HepG2 (cell line): ENCODE data around the gene SCN2A. TPM values are rescaled to one million over a fixed set of nuclear protein-coding genes. Genes with fewer than 3 reads are reported as not detected.
A peak's percentile ranks its signal among the peaks of the same experiment; 100 is the strongest.
"Not testable (repeated sequence)": the region's sequence is repeated elsewhere in the genome, so short reads cannot be mapped to it uniquely, and the experiment has no call there.

ENCODE experiments used
- ATAC-seq: fragments of 200-7000 bp; cut with Tn5 transposase; 3 replicates; pipeline ENCODE4 v1.9.1; 2020; ENCODE audit warnings: mild to moderate bottlenecking, moderate library complexity
- BruUV-seq: library from RNA; stranded (reverse); fragments of 400-500 nt; replicated peaks from 2 replicates; lab custom pipeline; 2021; lab: Mats Ljungman, UMichigan
- CTCF ChIA-PET: fragments of 300-600 bp; formaldehyde crosslinking; extraction: SDS; loops from one replicate; lab custom pipeline; 2021; ENCODE audit warnings: low total read pairs, inconsistent platforms, low intra/inter-chr PET ratio; lab: Yijun Ruan, JAX
- POLR2A ChIA-PET: fragments of 350-600 bp; sonication (Branson Sonifier 250); formaldehyde crosslinking; loops from one replicate; lab custom pipeline; 2020; ENCODE audit warnings: antibody characterized with exemption, inconsistent platforms; lab: Yijun Ruan, JAX
- DNase-seq: peaks from one replicate; pipeline ENCODE4 v3.0.0-alpha.2; 2015; ENCODE audit warnings: low spot score
- FAIRE-seq: peaks from 3 replicates; lab custom pipeline; 2011; peaks lifted over from hg19 to GRCh38; lab: Jason Lieb, UNC
- H2AFZ ChIP-seq: one replicate; pipeline ENCODE4 v1.6.1; 2011; ENCODE audit warnings: low read length, inconsistent platforms
- H3K27ac ChIP-seq: fragments of 300-600 bp; 3 replicates; pipeline ENCODE4 v1.8.0; 2011; ENCODE audit warnings: mixed run types, mild to moderate bottlenecking, mixed read lengths, low read length, inconsistent platforms; ENCODE audit not compliant: insufficient read depth; ENCODE audit errors: extremely low read length
- H3K27me3 ChIP-seq, 2 experiments: fragments of 200-600 bp in 1 of 2; 2 replicates in 1 of 2; 3 replicates in 1 of 2; pipeline versions ENCODE4 v1.6.0 to v1.8.0; 2011; ENCODE audit warnings: low read length in 2 of 2, mild to moderate bottlenecking in 2 of 2, moderate library complexity in 2 of 2, inconsistent platforms in 1 of 2; ENCODE audit not compliant: insufficient read depth in 2 of 2, control insufficient read depth in 1 of 2
- H3K36me3 ChIP-seq, 2 experiments: fragments of 200-600 bp in 1 of 2; replicated peaks in 1 of 2; 2 replicates in 1 of 2; 3 replicates in 1 of 2; pipeline versions ENCODE4 v1.5.1 to v1.8.0; 2011; ENCODE audit warnings: low read length in 2 of 2, inconsistent platforms in 1 of 2; ENCODE audit not compliant: insufficient read depth in 2 of 2, control insufficient read depth in 1 of 2
- H3K4me1 ChIP-seq: 2 replicates; pipeline ENCODE4 v1.5.1; 2012; ENCODE audit warnings: low read length, inconsistent platforms; ENCODE audit not compliant: insufficient read depth
- H3K4me2 ChIP-seq: 2 replicates; pipeline ENCODE4 v1.6.0; 2011; ENCODE audit warnings: low read depth, low read length, inconsistent platforms
- H3K4me3 ChIP-seq, 3 experiments: fragments of 200-600 bp in 1 of 3; sonication (generic), shearing (Covaris generic) in 1 of 3; replicated peaks in 1 of 3; 2 replicates each; pipeline ENCODE4 v1.5.1; 2011 to 2016; ENCODE audit warnings: low read length in 3 of 3, inconsistent platforms in 2 of 3, low read depth in 2 of 3, mild to moderate bottlenecking in 2 of 3, control low read depth in 1 of 3, mixed read lengths in 1 of 3; ENCODE audit not compliant: insufficient read depth in 1 of 3
- H3K79me2 ChIP-seq: one replicate; pipeline ENCODE4 v1.6.1; 2011; ENCODE audit warnings: low read length, inconsistent platforms; ENCODE audit not compliant: insufficient read depth
- H3K9ac ChIP-seq: 2 replicates; pipeline ENCODE4 v1.6.0; 2011; ENCODE audit warnings: mild to moderate bottlenecking, low read depth, low read length, inconsistent platforms; ENCODE audit not compliant: insufficient read depth
- H3K9me3 ChIP-seq: 2 replicates; pipeline ENCODE4 v1.5.1; 2012; ENCODE audit warnings: mild to moderate bottlenecking, low read length
- H4K20me1 ChIP-seq: 2 replicates; pipeline ENCODE4 v1.6.0; 2011; ENCODE audit warnings: inconsistent platforms, mild to moderate bottlenecking, low read length, moderate library complexity; ENCODE audit not compliant: insufficient read depth
- DR1 ChIP-seq: sonication (generic); formaldehyde crosslinking; IDR thresholded peaks from 2 replicates; pipeline ENCODE4 v1.8.0; 2021; ENCODE audit warnings: mild to moderate bottlenecking, missing genetic modification reagents, inconsistent platforms
- GATAD2A ChIP-seq: IDR thresholded peaks from 2 replicates; pipeline ENCODE4 v1.6.1; 2016
- HMG20B ChIP-seq: conservative IDR thresholded peaks from 2 replicates; pipeline ENCODE4 v1.6.1; 2016; ENCODE audit warnings: missing genetic modification reagents, missing compliant biosample characterization
- IKZF1 ChIP-seq: fragments of 450-650 bp; IDR thresholded peaks from 2 replicates; pipeline ENCODE4 v1.7.1; 2016
- NR2C2 ChIP-seq: sonication (generic); formaldehyde crosslinking; IDR thresholded peaks from 2 replicates; pipeline ENCODE4 v1.4.0; 2020; ENCODE audit warnings: missing genetic modification reagents, mild to moderate bottlenecking, moderate library complexity, borderline replicate concordance
- RARA ChIP-seq: IDR thresholded peaks from 2 replicates; pipeline ENCODE4 v1.6.1; 2016; ENCODE audit warnings: missing genetic modification reagents, missing compliant biosample characterization
- TBX2 ChIP-seq: sonication (generic); formaldehyde crosslinking; IDR thresholded peaks from 2 replicates; pipeline ENCODE4 v1.5.0; 2020; ENCODE audit warnings: missing genetic modification reagents, mild to moderate bottlenecking, borderline replicate concordance
- ZNF670 ChIP-seq: sonication (generic); formaldehyde crosslinking; IDR thresholded peaks from 2 replicates; pipeline ENCODE4 v1.8.0; 2022; ENCODE audit warnings: mild to moderate bottlenecking, missing genetic modification reagents, borderline replicate concordance
- ZNF788 ChIP-seq: sonication (generic); formaldehyde crosslinking; IDR thresholded peaks from 2 replicates; pipeline ENCODE4 v1.5.0; 2020; ENCODE audit warnings: mild to moderate bottlenecking, missing genetic modification reagents, borderline replicate concordance
- WGBS: methylation state at CpG from one replicate; pipeline ENCODE4 v1.1.6; 2017; ENCODE audit warnings: low lambda C conversion rate; 5-methylcytosine and 5-hydroxymethylcytosine counted together
- in situ Hi-C: cut with HindIII; loops from 2 replicates; pipeline ENCODE4 v1.10.0; 2017; ENCODE audit warnings: low pct_unique_long_range_greater_than_20kb; ENCODE audit not compliant: extremely low pct_ligation_motif_present
- intact Hi-C: fragments of 100-400 bp; cut with micrococcal nuclease; formaldehyde crosslinking; loops from one replicate; pipeline ENCODE4 v1.10.0; 2022; ENCODE audit not compliant: unreplicated experiment
- polyA plus RNA-seq, 8 experiments: library from polyadenylated mRNA; depleted of rRNA in 3 of 8; stranded (reverse) in 7 of 8; unstranded in 1 of 8; fragments of >200 nt; fragmentation: Illumina TruSeq in 4 of 8; extraction: Trizol in 4 of 8; gene quantifications; 2 replicates each; pipeline versions ENCODE4 v1.2.1 to v1.2.3, GENCODE V29; 2011 to 2016; ENCODE audit warnings: low read depth in 4 of 8, missing spikeins in 1 of 8, mixed read lengths in 1 of 8; ENCODE audit not compliant: insufficient read depth in 1 of 8
- total RNA-seq, 5 experiments: library from RNA; depleted of rRNA; stranded (reverse); fragments of >200 nt; fragmentation: Illumina TruSeq; extraction: Trizol; gene quantifications; 2 replicates each; pipeline ENCODE4 v1.2.3, GENCODE V29; 2016; ENCODE audit warnings: low read depth in 1 of 5
- TF ChIP-seq, protein P1 (sequence below): sonication (generic); formaldehyde crosslinking; IDR thresholded peaks from 2 replicates; pipeline ENCODE4 v1.4.0; 2020; ENCODE audit warnings: missing genetic modification reagents
- TF ChIP-seq, protein P2 (sequence below): sonication (generic); formaldehyde crosslinking; IDR thresholded peaks from 2 replicates; pipeline ENCODE4 v1.5.1; 2020; ENCODE audit warnings: missing genetic modification reagents, mild to moderate bottlenecking, borderline replicate concordance
- TF ChIP-seq, protein P3 (sequence below): sonication (generic); formaldehyde crosslinking; IDR thresholded peaks from 2 replicates; pipeline ENCODE4 v1.5.0; 2020; ENCODE audit warnings: missing genetic modification reagents, mild to moderate bottlenecking, borderline replicate concordance

SCN2A gene
- total and polyA plus RNA-seq, 2 of the 13 experiments (the other 11 are each of a cell fraction or from before 2014, with no cell fraction given): 0.20 to 0.30 TPM

DNA sequence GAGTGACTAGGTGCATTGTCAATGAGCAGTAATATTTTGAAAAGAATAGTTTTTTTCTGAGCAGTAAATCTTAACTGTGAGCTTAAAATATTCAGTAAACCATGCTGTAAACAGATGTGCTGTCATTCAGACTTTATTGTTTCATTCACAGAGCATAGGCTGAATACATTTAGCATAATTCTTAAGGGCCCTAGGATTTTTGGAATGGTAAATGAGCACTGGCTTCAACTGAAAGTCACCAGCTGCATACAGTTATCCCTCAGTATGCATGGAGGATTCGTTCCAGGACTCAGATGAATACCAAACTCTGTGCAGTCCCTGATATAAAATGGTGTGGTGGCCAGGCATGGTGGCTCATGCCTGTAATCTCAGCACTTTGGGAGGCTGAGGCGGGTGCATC lies 21.1 kb downstream of the SCN2A start:
- ATAC-seq, POLR2A ChIA-PET, H3K36me3 ChIP-seq, H3K4me2 ChIP-seq, H3K4me3 ChIP-seq, intact Hi-C loops, H3K4me1 ChIP-seq, H3K9ac ChIP-seq, FAIRE-seq, CTCF ChIA-PET, H3K27me3 ChIP-seq, H3K27ac ChIP-seq, H3K79me2 ChIP-seq, H3K9me3 ChIP-seq, in situ Hi-C loops, H2AFZ ChIP-seq, DNase-seq, H4K20me1 ChIP-seq, BruUV-seq: not testable (repeated sequence)
- 28% methylated on average over 2 of the region's 2 CpGs for WGBS

DNA sequence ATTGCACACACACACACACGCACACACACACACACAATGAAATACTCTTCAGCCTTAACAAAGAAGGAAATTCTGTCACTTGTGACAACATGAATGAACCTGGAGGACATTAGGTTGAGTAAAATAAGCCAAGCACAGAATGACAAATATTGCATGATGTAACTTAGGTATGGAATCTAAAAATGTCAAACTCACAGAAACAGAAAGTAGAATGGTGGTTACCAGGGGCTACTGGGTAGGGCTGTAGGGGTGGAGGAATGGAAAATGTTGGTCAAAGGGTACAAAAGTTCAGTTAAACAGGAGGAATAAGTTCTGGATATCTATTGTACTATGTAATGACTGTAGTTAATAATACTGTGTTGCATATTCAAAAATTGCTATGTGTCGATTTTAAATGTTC lies 29.5 kb downstream of the SCN2A start:
- H2AFZ ChIP-seq: no peak overlapping the region
- H3K9me3 ChIP-seq: no peaks in the 10 kb centered on the region
- FAIRE-seq (no peak), DNase-seq (peak; percentile 9), ATAC-seq (no peak)
- no peak overlapping the region for H3K9ac ChIP-seq
- ChIA-PET POLR2A (no interaction called here), CTCF (no interaction called here)
- H3K4me3 ChIP-seq: no peak overlapping the region
- 30% methylated on average over 2 of the region's 2 CpGs for WGBS
- H3K79me2 ChIP-seq: no peaks in the 10 kb centered on the region
- BruUV-seq: no TSS peak
- intact Hi-C loops (no loop called here), in situ Hi-C loops (no loop called here)
- TF ChIP-seq, protein P1, sequence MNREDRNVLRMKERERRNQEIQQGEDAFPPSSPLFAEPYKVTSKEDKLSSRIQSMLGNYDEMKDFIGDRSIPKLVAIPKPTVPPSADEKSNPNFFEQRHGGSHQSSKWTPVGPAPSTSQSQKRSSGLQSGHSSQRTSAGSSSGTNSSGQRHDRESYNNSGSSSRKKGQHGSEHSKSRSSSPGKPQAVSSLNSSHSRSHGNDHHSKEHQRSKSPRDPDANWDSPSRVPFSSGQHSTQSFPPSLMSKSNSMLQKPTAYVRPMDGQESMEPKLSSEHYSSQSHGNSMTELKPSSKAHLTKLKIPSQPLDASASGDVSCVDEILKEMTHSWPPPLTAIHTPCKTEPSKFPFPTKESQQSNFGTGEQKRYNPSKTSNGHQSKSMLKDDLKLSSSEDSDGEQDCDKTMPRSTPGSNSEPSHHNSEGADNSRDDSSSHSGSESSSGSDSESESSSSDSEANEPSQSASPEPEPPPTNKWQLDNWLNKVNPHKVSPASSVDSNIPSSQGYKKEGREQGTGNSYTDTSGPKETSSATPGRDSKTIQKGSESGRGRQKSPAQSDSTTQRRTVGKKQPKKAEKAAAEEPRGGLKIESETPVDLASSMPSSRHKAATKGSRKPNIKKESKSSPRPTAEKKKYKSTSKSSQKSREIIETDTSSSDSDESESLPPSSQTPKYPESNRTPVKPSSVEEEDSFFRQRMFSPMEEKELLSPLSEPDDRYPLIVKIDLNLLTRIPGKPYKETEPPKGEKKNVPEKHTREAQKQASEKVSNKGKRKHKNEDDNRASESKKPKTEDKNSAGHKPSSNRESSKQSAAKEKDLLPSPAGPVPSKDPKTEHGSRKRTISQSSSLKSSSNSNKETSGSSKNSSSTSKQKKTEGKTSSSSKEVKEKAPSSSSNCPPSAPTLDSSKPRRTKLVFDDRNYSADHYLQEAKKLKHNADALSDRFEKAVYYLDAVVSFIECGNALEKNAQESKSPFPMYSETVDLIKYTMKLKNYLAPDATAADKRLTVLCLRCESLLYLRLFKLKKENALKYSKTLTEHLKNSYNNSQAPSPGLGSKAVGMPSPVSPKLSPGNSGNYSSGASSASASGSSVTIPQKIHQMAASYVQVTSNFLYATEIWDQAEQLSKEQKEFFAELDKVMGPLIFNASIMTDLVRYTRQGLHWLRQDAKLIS (CRISPR knock-in tag): no peak
- no peak for TF ChIP-seq HMG20B (CRISPR knock-in tag)
- no peak for TF ChIP-seq RARA (CRISPR knock-in tag)
- TF ChIP-seq ZNF788 (CRISPR knock-in tag): no peak
- TF ChIP-seq NR2C2: no peak
- no peak for TF ChIP-seq ZNF670 (CRISPR knock-in tag)
- no peak for TF ChIP-seq GATAD2A (CRISPR knock-in tag)
- no peak for TF ChIP-seq IKZF1
- TF ChIP-seq, protein P2, sequence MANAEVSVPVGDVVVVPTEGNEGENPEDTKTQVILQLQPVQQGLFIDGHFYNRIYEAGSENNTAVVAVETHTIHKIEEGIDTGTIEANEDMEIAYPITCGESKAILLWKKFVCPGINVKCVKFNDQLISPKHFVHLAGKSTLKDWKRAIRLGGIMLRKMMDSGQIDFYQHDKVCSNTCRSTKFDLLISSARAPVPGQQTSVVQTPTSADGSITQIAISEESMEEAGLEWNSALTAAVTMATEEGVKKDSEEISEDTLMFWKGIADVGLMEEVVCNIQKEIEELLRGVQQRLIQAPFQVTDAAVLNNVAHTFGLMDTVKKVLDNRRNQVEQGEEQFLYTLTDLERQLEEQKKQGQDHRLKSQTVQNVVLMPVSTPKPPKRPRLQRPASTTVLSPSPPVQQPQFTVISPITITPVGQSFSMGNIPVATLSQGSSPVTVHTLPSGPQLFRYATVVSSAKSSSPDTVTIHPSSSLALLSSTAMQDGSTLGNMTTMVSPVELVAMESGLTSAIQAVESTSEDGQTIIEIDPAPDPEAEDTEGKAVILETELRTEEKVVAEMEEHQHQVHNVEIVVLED (CRISPR knock-in tag): no peak
- TF ChIP-seq, protein P3, sequence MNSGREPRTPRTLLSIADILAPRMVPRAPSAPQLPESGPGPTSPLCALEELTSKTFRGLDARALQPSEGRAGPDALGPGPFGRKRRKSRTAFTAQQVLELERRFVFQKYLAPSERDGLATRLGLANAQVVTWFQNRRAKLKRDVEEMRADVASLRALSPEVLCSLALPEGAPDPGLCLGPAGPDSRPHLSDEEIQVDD (CRISPR knock-in tag): no peak
- no peak for TF ChIP-seq DR1
- no peak for TF ChIP-seq TBX2 (CRISPR knock-in tag)
- H4K20me1 ChIP-seq: no peaks in the 10 kb centered on the region
- H3K27me3 ChIP-seq: no peaks in the 10 kb centered on the region
- no peak overlapping the region for H3K4me2 ChIP-seq
- H3K4me1 ChIP-seq: no peaks in the 10 kb centered on the region
- H3K36me3 ChIP-seq: no peaks in the 10 kb centered on the region
- H3K27ac ChIP-seq: no peak overlapping the region
